ENCODE data around the gene TPM4.
"Not testable (repeated sequence)": the region's sequence is repeated elsewhere in the genome, so short reads cannot be mapped to it uniquely, and the experiment has no call there.

Gene TPM4

GRCh38 chr19:16071072-16071691 is 5.1 kb upstream of the TPM4 start:
- in situ Hi-C loops (cut with HindIII; ENCODE audit: low sequenced_read_pairs): no loop called here

- in situ Hi-C loops (cut with HindIII; ENCODE audit: low sequenced_read_pairs): no loop called here
These were observed 2.8 kb upstream of the TPM4 start for GRCh38 chr19:16073481-16073880.

- in situ Hi-C loops (cut with HindIII; ENCODE audit: low sequenced_read_pairs): no loop called here
These were observed 2.3 kb upstream of the TPM4 start for GRCh38 chr19:16073988-16074387.

GRCh38 chr19:16074488-16075365 is 1.6 kb upstream of the TPM4 start:
- in situ Hi-C loops (cut with HindIII; ENCODE audit: low sequenced_read_pairs): no loop called here

- in situ Hi-C loops (cut with HindIII; ENCODE audit: low sequenced_read_pairs): no loop called here
These were observed 703 bp upstream of the TPM4 start for GRCh38 chr19:16075430-16076153.

GRCh38 chr19:16076958-16077611 is 790 bp downstream of the TPM4 start:
- in situ Hi-C loops (cut with HindIII; ENCODE audit: low sequenced_read_pairs): no loop called here

- in situ Hi-C loops (cut with HindIII; ENCODE audit: low sequenced_read_pairs): no loop called here
These were observed 1.9 kb downstream of the TPM4 start for GRCh38 chr19:16077984-16078758.

- in situ Hi-C loops (cut with HindIII; ENCODE audit: low sequenced_read_pairs): no loop called here
These were observed 2.7 kb downstream of the TPM4 start for GRCh38 chr19:16078759-16079707.

GRCh38 chr19:16084067-16084685 is 7.9 kb downstream of the TPM4 start:
- in situ Hi-C loops (cut with HindIII; ENCODE audit: low sequenced_read_pairs): no loop called here

- in situ Hi-C loops (cut with HindIII; ENCODE audit: low sequenced_read_pairs): no loop called here
These were observed 8.8 kb downstream of the TPM4 start for GRCh38 chr19:16085115-16085514.

- in situ Hi-C loops (cut with HindIII; ENCODE audit: low sequenced_read_pairs): not testable (repeated sequence)
These were observed 11.1 kb downstream of the TPM4 start for GRCh38 chr19:16087404-16087803.

GRCh38 chr19:16087940-16088339 is 11.6 kb downstream of the TPM4 start:
- in situ Hi-C loops (cut with HindIII; ENCODE audit: low sequenced_read_pairs): no loop called here

- in situ Hi-C loops (cut with HindIII; ENCODE audit: low sequenced_read_pairs): no loop called here
These were observed 12.2 kb downstream of the TPM4 start for GRCh38 chr19:16088351-16089009.

- in situ Hi-C loops (cut with HindIII; ENCODE audit: low sequenced_read_pairs): no loop called here
These were observed 12.9 kb downstream of the TPM4 start for GRCh38 chr19:16089010-16089846.

- in situ Hi-C loops (cut with HindIII; ENCODE audit: low sequenced_read_pairs): no loop called here
These were observed 15.5 kb downstream of the TPM4 start for GRCh38 chr19:16091546-16092475.

- in situ Hi-C loops (cut with HindIII; ENCODE audit: low sequenced_read_pairs): no loop called here
These were observed 18.2 kb downstream of the TPM4 start for GRCh38 chr19:16094360-16095070.
